NCI-H748 (cell line): ENCODE data around the gene DARS2.
"Not testable (repeated sequence)": the region's sequence is repeated elsewhere in the genome, so short reads cannot be mapped to it uniquely, and the experiment has no call there.

Experiments
- DNase-seq: peaks from one replicate; lab custom pipeline; 2025; ENCODE audit not compliant: unreplicated experiment; lab: John Stamatoyannopoulos, UW

Gene DARS2

DNA sequence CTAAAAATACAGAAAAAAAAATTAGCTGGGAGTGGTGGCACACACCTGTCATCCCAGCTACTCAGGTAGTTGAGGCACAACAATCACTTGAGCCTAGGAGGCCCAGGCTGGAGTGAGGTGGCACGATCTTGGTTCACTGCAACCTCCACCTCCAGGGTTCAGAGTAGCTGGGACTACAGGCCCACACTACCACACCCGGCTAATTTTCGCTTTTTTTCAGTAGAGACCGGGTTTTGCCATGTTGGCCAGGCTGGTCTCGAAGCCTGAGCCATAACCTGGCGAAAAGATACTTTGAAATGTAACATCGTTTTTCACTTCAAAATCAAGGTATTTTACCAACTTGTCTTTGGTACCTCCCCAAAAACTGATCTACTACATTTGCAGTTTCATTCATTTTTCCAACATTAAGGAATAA lies 37.3 kb downstream of the DARS2 start:
- no peak for DNase-seq

DNA sequence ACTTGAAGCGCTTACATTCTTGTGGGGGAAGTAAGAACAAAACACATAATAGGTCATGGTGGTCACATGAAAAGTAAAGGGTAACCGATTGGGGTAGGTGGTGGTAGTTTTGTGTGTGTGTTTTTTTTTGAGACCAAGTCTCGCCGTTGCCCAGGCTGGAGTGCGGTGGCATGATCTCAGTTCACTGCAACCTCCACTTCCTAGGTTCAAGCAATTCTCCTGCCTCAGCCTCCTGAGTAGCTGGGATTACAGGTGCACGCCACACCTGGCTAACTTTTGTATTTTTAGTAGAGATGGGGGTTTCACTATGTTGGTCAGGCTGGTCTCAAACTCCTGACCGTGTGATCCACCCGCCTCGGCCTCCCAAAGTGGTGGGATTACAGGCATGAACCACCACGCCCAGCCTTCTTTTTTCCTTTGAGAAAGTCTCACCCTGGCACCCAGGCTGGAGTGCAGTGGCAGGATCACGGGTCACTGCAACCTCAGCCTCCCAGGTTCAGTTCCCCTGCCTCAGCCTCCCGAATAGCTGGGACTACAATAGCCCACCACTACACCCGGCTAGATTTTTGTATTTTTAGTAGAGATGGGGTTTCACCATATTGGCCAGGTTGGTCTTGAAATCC lies 37.8 kb downstream of the DARS2 start:
- not testable (repeated sequence) for DNase-seq

DNA sequence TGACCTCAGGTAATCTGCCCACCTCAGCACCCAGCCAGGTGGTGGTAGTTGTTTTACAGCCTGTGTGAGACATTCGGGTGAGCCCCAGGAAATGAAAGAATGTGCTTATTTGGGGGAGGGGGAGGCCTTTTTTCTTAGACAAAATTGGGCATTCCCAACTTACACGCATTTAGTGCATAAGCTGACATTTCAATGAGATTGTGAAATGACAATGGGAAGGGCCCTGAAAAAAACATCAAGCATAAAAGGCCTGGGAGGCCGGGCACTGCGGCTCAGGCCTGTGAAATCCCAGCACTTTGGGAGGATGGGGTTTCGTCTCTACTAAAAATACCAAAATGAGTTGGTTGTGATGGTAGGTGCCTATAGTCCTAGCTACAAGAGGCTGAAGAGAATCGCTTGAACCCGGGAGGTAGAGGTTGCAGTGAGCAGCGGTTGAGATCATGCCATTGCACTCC lies 38.3 kb downstream of the DARS2 start:
- no peak for DNase-seq

DNA sequence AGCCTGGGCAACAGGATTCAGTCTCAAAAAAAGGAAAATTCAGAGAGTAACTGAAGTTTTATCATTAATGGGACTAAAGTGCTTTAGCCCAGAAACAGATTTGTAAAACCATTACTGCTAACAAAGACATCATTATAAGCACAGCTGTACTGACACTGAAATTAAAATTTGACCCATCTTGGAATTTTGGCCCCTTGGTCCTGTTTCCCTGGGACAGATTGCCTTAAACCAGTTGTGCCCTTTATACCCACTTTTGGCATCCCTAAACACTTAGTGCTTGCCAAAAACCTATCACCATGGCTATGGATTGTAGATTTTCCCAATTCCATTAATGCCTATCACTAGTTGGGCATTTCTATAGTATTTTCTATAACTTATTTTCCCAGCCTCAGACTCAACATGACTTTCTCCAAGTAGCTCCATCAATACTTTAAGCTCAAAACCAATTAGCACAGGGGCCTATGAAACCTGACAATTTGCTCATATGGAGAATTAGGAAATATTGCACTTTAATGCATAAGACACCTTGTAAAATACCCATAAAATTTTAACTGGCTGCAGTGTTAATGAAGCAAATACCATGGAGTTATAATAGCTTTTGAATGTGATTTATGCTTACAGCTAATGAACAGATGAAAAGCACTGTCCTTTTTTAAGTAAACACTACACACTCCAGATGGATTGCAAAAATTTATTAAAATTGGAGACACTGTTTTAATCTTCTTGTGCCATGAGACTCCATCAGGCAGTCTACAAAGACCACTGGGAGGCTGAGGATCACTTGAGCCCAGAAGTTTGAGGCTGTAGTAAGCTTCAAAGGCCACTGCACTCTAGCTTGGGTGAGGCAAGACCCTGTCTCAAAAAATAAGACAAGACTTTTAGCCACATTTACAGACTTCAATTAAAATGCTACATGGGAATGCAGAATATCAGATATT lies 39.0 kb downstream of the DARS2 start:
- no peak for DNase-seq

DNA sequence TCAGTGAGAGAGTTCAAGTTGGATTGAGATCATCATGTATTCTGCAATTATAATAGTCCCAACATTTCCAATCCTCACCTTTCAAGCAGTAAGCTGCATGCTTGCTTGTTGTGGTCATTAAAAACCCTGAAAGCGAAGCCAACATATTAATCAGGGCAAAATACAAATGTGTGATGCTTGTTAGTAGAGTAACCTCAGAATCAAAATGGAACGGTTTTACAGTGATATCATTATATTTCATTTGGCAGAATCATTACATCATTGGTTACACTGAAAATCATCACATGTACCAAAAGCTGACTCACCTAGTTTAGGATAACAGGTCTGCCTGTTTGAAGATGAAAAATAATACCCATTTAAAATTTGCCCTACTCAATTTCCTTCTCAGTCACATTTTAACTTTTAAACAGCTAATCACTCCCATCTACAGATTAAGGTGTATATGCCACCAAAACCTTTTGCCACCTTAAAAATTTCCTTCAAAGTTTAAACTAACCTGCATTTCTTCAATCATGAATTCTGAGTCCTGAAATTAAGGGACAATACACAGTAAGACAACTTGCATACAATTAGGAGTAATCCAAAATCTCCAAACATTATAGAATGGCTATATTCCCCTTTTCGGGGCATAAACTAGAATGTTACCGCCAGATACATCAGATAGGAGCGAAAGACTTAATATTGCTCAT lies 39.9 kb downstream of the DARS2 start:
- DNase-seq: no peak

DNA sequence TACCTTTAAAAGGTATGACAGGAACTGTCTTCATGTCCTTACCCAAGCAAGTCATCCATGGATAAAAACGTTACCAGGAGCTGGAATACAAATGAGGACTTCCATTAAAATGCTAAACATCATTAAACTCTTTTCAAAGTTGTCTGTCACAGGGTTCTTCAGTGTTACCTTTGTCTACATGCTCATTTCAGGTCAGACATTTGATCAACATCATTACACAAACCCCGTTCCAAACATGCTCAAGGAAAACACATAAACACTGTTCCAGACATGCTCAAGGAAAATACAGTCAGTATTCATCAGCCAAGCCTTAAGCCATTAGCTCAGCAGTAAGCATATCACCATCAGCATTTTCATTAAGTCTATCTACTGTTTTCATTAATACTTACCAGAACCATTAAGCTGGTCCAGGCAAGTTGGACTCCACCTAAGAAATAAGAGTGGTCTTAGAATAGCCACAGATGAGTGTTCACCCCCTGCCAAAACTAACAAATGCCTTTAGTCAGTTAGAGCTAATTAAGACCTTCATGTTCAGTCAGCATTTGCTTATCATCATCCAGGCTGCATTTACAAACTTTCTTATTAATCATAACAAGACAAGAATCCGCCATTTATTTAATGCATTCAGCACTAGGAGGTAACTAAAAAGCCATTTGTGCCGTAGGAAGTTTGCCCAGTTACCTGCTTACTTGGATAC lies 41.1 kb downstream of the DARS2 start:
- no peak for DNase-seq

DNA sequence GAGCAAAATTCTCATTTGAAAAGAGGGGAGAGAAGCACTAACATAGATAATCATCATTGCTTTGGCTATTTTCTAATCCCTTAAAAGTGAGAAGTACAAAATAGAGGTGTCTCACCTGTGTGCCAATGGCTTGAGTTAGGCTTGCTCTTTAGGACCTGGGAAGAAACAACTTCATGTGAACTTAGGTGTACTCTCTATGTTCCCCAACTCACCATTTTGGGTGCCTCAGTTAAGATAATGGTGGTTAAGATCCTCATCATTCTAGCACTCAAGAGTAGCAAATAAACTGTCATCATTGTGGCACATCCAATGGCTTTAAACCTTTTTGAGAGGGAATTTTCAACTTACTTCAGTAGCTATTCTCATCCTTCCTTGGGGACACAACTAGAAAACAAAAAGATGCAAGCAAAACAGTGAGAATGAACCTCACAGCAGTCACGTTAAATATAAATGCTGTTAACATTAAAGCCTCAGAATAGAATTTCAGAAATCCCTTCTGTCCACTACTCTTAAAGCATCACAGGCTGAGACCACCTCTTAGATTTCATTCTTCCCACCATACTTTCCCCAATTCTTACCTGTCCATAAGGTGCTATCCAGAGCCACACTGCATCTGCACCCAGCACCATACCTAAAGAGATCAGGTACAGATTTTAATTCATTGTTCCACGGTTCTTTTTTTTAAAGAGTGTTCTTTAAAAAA lies 42.1 kb downstream of the DARS2 start:
- DNase-seq: no peak

DNA sequence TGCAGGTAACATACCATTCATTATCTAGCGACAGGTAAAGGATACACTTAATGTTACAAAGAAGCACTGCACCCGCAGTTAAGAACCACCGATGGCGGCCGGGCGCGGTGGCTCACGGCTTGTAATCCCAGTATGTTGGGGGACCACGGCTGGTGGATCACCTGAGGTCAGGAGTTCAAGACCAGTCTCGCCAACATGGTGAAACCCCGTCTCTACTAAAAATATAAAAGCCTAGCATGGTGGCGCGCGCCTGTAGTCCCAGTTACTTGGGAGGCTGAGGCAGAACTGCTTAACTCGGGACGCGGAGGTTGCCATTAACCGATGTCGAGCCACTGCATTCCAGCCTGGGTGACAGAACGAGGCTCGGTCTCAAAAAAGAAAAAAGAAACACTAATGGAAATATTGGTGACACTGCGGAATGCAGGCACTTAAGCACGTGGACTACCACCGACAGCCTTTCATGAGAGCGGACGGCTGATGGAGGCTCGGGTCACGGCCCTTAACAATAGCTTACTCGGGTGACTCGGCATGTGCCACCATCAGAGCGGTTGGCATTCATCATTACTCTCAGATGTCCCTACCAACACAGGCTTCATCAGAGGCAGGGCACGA lies 42.8 kb downstream of the DARS2 start:
- peak; percentile 74 for DNase-seq

DNA sequence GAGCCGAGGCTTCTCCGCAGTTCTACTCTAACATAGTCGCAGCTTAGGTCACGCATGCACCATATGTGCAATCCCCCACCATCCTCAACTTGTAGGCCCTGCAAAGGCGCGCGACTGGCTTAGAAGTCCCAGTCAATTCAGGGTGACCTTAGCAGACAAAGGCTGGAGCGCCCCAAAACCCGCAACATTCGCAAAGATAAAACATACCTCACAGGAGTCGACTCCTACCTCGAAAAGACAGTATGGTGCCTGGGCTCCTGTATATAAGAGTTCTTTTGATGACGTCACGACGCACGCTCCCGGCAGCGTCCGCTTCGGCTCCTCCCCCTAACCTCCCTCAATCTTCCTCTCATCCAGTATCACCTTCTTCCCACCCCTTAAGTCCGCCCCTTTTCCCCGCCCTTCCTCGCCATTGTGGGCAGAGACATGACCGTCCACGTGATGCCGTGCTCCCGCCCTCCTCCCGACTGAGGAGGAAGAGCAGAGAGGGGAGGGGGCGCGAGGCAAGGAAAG lies 43.3 kb downstream of the DARS2 start, which contains the start of gene GAS5:
TSS of gene GAS5 (minus strand) at position 237 of the 513 bp plus-strand sequence.
- peak; percentile 98 for DNase-seq

DNA sequence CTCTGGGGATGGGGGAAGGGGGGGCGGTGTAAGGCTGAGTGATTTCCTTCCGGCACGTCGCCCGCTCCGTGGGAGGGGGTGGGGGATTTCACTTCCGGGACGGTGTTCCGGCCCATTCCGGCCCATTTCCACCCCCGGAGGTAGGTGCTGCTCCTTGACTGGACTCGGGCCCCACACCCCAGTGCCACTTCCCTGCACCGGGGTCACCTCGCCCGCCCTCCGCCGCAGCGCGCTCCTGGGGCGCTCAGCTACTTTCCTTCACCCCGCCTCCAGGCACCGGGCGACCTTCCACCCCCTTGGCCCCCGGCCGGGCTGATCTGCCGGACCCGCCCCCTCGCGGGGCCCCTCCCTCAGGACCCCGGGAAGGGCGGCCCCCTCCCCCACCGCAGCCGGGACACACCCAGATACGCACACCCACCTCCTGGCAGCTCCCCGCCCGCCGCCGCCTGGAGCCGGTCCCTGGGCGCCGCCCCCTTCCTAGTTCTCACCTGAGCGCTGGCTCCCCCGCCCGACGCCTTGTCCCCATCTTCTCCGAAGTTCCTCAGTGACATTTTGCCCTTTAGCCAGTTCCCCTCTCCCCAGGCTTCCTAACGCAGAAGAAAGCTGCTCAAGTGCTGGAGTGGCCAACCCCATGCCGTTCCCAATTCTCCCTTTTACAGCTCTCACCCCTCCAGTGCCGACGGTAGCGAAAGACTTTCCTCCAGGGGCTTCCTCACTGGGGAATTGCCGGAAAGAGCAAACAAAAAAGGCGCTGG lies 44.0 kb downstream of the DARS2 start, which contains the start of gene ZBTB37:
TSS of gene ZBTB37 (plus strand) at position 115 of the 755 bp plus-strand sequence. CDS start 1,846 bp downstream, outside the sequence.
- DNase-seq: peak; percentile 89

DNA sequence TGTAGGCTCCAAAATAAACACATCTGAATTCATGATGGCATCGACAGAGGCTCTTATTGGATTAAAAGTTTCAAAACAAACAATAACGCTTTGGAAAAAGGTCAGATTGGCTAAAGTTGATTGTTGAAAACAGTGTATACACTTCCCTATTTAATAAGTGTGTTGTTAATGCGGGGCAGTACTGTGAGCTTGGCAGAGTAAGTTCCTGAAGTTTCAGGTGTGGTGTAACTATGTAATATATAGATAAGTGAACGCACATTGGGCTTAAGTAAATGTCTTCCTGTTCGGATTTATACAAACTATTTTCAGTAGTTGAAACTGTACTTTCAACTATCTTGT lies 44.5 kb downstream of the DARS2 start:
- DNase-seq: no peak

DNA sequence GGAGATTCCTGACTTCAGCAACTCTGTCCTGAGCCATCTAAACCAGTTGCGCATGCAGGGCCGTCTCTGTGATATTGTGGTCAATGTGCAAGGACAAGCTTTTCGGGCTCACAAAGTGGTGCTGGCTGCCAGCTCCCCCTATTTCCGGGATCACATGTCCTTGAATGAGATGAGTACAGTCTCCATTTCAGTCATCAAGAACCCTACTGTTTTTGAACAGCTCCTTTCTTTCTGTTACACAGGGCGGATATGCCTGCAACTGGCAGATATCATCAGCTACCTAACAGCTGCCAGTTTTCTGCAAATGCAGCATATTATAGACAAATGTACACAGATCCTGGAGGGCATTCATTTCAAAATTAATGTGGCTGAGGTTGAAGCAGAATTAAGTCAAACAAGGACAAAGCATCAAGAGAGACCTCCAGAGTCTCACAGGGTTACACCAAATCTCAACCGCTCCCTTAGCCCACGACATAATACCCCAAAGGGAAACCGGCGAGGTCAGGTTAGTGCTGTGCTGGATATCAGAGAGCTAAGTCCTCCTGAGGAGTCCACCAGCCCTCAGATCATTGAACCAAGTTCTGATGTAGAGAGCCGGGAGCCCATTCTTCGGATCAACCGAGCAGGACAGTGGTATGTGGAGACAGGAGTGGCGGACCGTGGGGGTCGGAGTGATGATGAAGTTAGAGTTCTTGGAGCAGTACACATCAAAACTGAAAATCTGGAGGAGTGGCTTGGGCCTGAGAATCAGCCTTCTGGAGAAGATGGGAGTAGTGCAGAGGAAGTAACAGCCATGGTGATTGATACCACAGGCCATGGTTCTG lies 46.0 kb downstream of the DARS2 start:
- no peak for DNase-seq

DNA sequence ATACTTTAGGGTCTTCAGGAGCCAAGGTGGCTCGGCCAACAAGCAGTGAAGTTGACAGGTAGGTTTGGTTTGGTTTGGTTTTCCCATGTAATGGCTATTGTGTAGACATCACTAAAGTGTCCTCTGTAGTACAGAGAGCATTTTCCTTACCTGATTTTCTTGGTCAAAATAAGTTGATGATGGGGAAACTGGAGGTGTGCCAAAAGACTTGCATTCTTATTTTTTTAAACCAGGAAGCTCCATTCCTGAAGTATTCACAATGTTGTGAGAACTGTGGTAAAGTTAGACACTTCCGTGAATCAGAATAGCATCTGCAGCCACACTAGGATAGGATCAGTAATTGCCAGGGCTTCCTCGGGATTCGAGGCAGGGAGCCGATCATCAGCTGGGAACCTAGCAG lies 46.6 kb downstream of the DARS2 start:
- DNase-seq: no peak

DNA sequence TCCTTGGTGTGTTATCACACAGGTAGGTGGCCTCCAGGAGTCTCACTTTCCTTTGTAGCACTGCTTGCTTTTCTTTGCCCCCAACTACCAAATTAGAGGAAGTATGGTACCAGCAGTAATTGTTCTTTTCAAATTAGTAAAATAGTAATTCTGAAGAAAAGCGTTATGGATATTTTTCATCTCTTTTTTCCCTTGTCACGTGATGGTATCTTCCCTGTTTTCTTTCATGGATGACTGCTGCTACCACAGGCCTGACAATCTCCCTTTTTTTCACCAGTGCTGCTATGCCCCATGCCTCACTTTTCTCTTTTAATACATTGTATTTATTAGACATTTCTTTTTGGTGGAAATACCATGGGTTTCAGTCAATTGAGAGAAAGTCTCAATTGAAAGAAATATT lies 47.0 kb downstream of the DARS2 start:
- no peak for DNase-seq

DNA sequence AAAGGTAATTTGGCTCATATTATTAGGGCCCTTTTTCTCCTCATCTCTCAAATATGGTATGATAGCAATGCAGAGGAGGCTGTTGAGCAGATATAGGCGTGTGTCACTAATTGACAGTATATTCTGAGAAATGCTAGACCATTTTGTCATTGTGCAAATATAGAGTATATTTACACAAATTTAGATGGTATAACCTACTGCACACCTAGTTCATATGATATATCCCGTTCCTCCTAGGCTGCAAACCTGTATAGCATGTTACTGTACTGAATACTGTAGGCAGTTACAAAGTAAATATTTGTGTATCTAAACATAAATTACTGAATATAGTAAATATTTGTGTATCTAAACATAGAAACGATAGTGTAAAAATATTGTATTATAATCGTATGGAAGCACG lies 52.3 kb downstream of the DARS2 start:
- DNase-seq: no peak

DNA sequence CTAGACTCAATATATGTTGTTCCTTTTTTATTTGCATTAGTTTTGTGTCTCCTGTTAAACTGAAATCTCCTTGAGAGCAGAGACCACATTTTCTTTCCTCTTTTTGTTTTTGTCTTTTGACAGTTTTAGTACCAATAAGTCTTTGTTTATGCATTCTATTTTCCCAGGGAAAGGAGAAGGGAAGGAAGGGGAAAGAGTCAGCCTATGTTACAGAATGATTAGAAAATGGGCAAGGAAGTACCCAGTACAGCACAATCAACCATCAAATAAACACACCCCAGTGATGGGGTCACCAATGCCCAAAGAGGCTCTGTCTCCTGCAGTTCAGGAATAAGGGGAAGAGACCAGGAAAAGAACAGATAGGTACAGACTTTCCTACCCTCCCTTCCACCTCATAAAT lies 53.8 kb downstream of the DARS2 start:
- no peak for DNase-seq

DNA sequence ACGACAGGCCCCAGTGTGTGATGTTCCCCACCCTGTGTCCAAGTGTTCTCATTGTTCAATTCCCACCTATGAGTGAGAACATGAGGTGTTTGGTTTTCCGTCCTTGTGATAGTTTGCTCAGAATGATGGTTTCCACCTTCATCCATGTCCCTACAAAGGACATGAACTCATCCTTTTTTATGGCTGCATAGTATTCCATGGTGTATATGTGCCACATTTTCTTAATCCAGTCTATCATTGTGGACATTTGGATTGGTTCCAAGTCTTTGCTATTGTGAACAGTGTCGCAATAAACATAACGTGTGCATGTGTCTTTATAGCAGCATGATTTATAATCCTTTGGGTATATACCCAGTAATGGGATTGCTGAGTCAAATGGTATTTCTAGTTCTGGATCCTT lies 56.6 kb downstream of the DARS2 start:
- DNase-seq: not testable (repeated sequence)

DNA sequence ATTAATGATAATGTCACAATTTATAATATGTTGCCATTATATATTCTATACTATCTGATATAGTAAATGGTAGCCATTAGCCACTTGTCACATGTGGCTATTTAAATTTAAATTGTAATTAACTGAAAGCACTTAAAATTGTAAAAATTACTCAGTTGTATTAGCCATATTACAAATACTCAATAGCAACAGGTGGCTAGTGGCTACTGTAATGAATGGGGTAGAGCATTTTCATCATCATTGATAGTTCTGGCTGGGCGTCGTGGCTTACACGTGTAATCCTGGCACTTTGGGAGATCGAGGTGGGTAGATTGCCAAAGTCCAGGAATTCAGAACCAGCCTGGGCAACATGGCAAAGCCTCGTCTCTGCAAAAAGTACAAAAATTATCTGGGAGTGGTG lies 60.2 kb downstream of the DARS2 start:
- no peak for DNase-seq
